D721Med (cell line): ENCODE results near the gene NLN.

Experiments
- DNase-seq: peaks from one replicate; pipeline ENCODE4 v3.0.0; 2011; ENCODE audit warnings: low spot score; ENCODE audit not compliant: insufficient read length
- FAIRE-seq: peaks from 2 replicates; lab custom pipeline; 2011; peaks lifted over from hg19 to GRCh38; lab: Jason Lieb, UNC
- TF ChIP-seq, protein P1 (sequence below): IDR thresholded peaks from 2 replicates; pipeline ENCODE4 v1.5.1; 2012; ENCODE audit warnings: mild to moderate bottlenecking, control low read depth; ENCODE audit not compliant: insufficient read depth; ENCODE audit errors: missing control alignments

Gene NLN

DNA sequence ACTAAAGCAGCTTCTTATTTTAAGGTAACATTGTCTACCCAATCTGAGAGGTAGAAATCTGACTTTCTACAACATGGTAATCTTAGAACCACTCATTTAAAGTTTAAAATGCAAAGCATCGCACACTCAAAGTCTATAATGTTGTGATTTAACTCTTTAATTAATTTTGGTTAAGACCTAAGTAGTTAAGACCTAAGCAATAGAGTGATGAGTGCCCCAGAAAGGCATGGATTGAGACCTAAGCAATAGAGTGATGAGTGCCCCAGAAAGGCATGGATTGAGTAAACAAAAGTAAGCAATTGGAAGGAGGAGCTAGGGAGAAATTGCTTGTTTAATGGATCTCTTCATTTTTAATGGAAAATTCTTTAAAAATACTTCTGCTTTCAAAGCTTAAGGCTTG lies 86.8 kb downstream of the NLN start:
- DNase-seq = no peak
- TF ChIP-seq, protein P1, sequence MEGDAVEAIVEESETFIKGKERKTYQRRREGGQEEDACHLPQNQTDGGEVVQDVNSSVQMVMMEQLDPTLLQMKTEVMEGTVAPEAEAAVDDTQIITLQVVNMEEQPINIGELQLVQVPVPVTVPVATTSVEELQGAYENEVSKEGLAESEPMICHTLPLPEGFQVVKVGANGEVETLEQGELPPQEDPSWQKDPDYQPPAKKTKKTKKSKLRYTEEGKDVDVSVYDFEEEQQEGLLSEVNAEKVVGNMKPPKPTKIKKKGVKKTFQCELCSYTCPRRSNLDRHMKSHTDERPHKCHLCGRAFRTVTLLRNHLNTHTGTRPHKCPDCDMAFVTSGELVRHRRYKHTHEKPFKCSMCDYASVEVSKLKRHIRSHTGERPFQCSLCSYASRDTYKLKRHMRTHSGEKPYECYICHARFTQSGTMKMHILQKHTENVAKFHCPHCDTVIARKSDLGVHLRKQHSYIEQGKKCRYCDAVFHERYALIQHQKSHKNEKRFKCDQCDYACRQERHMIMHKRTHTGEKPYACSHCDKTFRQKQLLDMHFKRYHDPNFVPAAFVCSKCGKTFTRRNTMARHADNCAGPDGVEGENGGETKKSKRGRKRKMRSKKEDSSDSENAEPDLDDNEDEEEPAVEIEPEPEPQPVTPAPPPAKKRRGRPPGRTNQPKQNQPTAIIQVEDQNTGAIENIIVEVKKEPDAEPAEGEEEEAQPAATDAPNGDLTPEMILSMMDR = no peak
- no peak for FAIRE-seq

DNA sequence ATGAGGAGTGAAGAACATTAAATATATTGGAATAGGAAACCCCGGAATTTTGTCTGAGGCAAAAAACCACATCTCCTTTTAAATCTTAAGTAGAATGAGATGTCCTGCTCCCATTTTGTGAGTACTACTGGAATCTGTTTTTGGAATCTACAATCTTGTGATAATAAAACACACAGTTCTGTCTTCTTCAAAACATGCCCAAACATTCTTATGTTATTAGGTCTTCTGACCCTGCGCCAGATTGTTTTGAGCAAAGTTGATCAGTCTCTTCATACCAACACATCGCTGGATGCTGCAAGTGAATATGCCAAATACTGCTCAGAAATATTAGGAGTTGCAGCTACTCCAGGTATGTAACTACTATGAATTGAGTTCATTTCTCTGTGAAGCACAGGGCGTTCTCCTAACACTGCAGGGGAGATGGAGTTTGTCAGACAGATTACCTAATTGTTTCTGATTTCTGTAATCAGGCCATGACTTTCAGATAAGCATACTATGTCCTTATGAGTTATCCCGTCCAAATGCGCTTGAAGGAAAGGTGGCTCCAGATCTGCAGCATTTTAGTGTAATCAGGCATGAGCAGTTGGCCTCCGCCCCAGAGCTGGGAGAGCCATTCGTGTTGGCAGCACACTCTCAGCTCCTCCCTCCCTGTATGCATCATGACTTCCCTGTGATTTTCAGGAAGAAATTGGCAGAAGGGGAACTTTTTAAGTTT lies 88.0 kb downstream of the NLN start:
- FAIRE-seq (no peak), DNase-seq (no peak)
- TF ChIP-seq, protein P1 = no peak

DNA sequence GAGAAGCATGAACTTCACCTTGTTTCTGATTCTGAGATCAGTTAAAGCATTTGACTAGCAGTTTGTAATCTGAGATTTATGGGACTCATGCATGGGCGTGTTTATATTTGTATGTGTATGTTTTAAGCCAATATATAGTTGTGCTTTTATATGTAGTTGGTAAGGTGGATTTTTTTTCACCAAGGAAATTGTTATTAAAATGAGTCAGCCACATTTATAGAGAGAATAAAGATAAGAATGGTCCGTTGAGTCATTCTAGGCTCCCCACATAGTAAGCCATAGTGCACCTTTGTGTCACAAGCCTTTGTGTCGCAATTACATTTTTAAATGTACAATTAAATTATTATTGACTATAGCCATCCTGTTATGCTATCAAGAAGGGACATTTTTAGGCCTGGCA lies 89.0 kb downstream of the NLN start:
- DNase-seq (no peak), FAIRE-seq (no peak)
- TF ChIP-seq, protein P1 = no peak

- no peak for FAIRE-seq
- TF ChIP-seq, protein P1 = no peak
- DNase-seq = no peak
Measured at GRCh38 chr5:65811885-65812284, 89.9 kb downstream of the NLN start.

- TF ChIP-seq, protein P1 = no peak
- no peak for DNase-seq
- no peak for FAIRE-seq
Measured at GRCh38 chr5:65812648-65813047, 90.6 kb downstream of the NLN start.

GRCh38 chr5:65813174-65813573 lies 91.2 kb downstream of the NLN start:
- TF ChIP-seq, protein P1 = no peak
- no peak for FAIRE-seq

DNA sequence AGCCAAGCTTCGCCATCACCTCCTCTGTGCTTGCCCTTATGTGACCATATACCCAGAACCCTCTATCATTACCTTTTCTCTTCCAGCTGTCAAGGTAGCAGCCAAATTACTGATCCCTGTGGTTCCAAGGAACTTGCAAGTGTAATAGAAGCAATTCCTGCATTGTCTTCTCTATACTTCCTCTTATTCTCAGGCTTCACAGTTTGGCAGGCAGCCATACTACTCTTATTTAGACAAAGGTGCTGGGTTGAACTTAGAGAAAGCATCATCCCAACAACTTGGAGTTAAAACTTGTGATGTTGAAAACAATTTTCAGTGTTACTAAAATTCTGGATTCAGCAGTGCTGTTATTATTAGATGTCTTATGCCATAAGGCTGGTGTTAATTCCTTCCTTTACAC lies 93.2 kb downstream of the NLN start:
- DNase-seq = no peak
- TF ChIP-seq, protein P1 = no peak
- no peak for FAIRE-seq

More at GRCh38 chr5:65813174-65813573, 91.2 kb downstream of the NLN start:
- DNase-seq = no peak
